ENCODE data around the gene GALNT13.

GALNT13 gene

GRCh38 chr2:154497019-154497418, 625.3 kb downstream of the GALNT13 start:
- Histone ChIP-seq H3K27me3 (replicated peaks; ENCODE audit: control insufficient read depth, insufficient read depth, low read length, poor library complexity, severe bottlenecking) (no peaks in the 10 kb centered on the region), H3K4me3 (ENCODE audit: insufficient read depth, low read depth, low read length, poor library complexity, severe bottlenecking) (no peak overlapping the region), H3K36me3 (ENCODE audit: control insufficient read depth, insufficient read depth, low read length) (no peaks in the 10 kb centered on the region), H3K27ac (ENCODE audit: insufficient read depth, low read length, poor library complexity, severe bottlenecking) (no peak overlapping the region), H3K9me3 (ENCODE audit: control insufficient read depth, low read length) (no peaks in the 10 kb centered on the region), H3K4me1 (ENCODE audit: control insufficient read depth, insufficient read depth, low read length, poor library complexity, severe bottlenecking) (no peaks in the 10 kb centered on the region)
- no peak for DNase-seq
